Epithelial cell of esophagus (primary cell): ENCODE data around the gene TMEM40.

Source experiments
- DNase-seq: peaks from one replicate; pipeline ENCODE4 v3.0.0; 2010; ENCODE audit warnings: low read depth
- H3K4me3 ChIP-seq: 2 replicates; pipeline ENCODE4 v1.5.1; 2011; ENCODE audit warnings: mild to moderate bottlenecking, low read length, control low read depth
- TF ChIP-seq, protein P1 (sequence below): IDR thresholded peaks from 2 replicates; pipeline ENCODE4 v1.5.1; 2011; ENCODE audit warnings: low read depth, mild to moderate bottlenecking, low read length, control low read depth, inconsistent platforms; ENCODE audit not compliant: insufficient read depth; ENCODE audit errors: missing control alignments

Gene TMEM40

DNA sequence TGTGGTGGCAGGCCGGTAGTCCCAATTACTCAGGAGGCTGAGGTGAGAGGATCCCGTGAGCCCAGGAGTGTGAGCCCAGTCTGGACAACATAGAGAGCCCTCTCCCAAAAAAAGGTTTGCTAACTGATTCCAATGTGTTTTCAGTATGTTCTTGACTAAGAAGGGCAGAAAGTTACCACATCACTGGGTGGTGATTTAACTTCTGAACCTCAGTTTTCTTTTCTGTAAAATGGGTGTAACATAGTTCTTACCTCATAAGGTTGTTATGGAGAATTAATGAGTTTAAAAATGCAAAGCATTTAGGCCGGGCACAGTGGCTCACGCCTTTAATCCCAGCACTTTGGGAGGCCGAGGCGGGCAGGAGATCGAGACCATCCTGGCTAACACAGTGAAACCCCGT is 66.6 kb downstream of the TMEM40 start:
- no peak overlapping the region for H3K4me3 ChIP-seq
- TF ChIP-seq, protein P1, sequence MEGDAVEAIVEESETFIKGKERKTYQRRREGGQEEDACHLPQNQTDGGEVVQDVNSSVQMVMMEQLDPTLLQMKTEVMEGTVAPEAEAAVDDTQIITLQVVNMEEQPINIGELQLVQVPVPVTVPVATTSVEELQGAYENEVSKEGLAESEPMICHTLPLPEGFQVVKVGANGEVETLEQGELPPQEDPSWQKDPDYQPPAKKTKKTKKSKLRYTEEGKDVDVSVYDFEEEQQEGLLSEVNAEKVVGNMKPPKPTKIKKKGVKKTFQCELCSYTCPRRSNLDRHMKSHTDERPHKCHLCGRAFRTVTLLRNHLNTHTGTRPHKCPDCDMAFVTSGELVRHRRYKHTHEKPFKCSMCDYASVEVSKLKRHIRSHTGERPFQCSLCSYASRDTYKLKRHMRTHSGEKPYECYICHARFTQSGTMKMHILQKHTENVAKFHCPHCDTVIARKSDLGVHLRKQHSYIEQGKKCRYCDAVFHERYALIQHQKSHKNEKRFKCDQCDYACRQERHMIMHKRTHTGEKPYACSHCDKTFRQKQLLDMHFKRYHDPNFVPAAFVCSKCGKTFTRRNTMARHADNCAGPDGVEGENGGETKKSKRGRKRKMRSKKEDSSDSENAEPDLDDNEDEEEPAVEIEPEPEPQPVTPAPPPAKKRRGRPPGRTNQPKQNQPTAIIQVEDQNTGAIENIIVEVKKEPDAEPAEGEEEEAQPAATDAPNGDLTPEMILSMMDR: no peak
- no peak for DNase-seq

DNA sequence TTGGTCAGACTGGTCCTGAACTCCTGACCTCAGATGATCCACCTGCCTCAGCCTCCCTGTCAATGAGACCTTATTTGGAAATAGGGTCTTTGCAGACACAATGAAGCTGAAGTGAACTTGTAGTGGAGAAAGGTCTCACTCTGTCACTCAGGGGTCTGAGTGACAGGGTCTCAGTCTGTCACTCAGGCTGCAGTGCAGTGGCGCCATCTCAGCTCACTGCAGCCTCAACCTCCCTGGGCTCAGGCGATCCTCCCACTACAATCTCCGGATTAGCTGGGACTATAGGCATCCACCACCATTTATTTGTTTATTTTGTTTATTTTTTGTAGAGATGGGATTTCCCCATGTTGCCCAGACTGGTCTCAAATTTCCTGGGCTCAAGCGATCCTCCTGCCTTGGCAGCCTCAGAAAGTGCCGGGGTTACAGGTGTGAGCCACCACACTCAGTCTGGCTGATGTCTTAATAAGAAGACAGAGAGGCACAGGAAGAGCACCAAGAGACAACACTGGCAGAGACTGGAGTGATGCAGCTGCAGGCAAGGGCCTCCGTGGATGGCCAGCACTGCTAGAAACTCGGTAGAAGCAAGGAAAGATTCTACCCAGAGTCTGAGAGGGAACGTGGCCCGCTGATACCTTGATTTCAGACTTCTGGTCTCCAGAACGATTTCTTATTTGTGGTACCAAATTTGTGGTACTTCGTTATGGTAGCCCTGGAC is 68.9 kb downstream of the TMEM40 start:
- no peak overlapping the region for H3K4me3 ChIP-seq
- TF ChIP-seq, protein P1: no peak
- DNase-seq: no peak

DNA sequence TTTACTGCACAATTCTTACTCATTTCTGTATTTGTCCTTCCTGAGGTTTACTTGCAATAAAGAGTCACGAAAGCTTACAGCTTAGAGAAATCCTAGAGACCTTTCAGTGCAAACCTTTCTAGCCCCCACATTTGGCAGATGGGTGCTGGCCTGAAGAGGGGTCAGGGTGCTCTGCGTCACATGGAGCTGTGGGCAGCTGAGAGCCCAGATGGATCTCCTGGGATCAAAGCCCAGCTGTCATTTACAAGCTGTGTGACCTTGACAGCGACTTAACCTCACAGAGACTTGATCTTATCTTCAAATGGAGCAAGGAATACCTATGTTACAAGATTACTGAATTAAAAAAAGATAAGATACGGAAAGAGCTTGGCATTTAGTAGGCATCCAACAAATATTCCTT is 71.1 kb downstream of the TMEM40 start:
- TF ChIP-seq, protein P1: no peak
- H3K4me3 ChIP-seq: no peak overlapping the region
- no peak for DNase-seq

DNA sequence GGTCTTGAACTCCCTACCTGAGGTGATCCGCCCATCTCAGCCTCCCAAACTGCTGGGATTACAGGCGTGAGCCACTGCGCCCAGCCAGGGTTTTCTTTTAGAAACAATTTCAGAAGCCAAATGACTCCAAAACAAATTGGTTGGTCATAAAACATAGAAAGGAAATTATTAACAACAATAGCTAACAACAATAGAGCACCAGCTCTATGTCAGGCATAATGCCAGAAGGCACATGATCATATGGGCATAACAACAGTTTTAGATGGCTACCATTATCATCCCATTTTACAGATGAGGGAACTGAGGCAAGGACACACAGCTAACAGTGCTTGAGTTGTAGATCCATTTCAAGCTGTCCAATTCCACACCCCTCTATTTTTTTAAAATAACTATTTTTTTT is 73.0 kb downstream of the TMEM40 start:
- no peak for DNase-seq
- H3K4me3 ChIP-seq: no peak overlapping the region
- TF ChIP-seq, protein P1: no peak
